AG09319 (cell line): ENCODE data around the gene MRPL47.

Experiments
- DNase-seq: peaks from one replicate; pipeline ENCODE4 v3.0.0-alpha.2; 2010; ENCODE audit warnings: low read depth; ENCODE audit errors: extremely low read depth
- CTCF ChIP-seq: IDR thresholded peaks from 2 replicates; pipeline ENCODE4 v1.5.1; 2011; ENCODE audit warnings: low read depth, mild to moderate bottlenecking, inconsistent platforms, low read length, moderate library complexity

The MRPL47 gene

GRCh38 chr3:179608931-179609720 lies 4.7 kb upstream of the MRPL47 start:
- TF ChIP-seq CTCF, result no peak
- no peak for DNase-seq

- no peak for TF ChIP-seq CTCF
Measured at GRCh38 chr3:179606534-179607085, 2.2 kb upstream of the MRPL47 start.

GRCh38 chr3:179603831-179604230 lies 607 bp downstream of the MRPL47 start:
- DNase-seq, result no peak
- no peak for TF ChIP-seq CTCF

More at GRCh38 chr3:179606534-179607085, 2.2 kb upstream of the MRPL47 start:
- DNase-seq, result no peak

- no peak for DNase-seq
- TF ChIP-seq CTCF, result no peak
Measured at GRCh38 chr3:179603321-179603720, 1.1 kb downstream of the MRPL47 start.

GRCh38 chr3:179599531-179599930 lies 4.9 kb downstream of the MRPL47 start:
- no peak for TF ChIP-seq CTCF
- DNase-seq, result no peak

- TF ChIP-seq CTCF, result no peak
- DNase-seq, result no peak
Measured at GRCh38 chr3:179591313-179591712, 13.1 kb downstream of the MRPL47 start.

GRCh38 chr3:179590669-179591068 lies 13.8 kb downstream of the MRPL47 start:
- no peak for TF ChIP-seq CTCF

More at GRCh38 chr3:179590669-179591068, 13.8 kb downstream of the MRPL47 start:
- no peak for DNase-seq
